GM12892 (cell line): ENCODE data around the gene COQ2.
"Not testable (repeated sequence)": the region's sequence is repeated elsewhere in the genome, so short reads cannot be mapped to it uniquely, and the experiment has no call there.

Source experiments
- DNase-seq: peaks from one replicate; pipeline ENCODE4 v3.0.0; 2011; ENCODE audit not compliant: insufficient read length
- FAIRE-seq: peaks from 2 replicates; lab custom pipeline; 2011; peaks lifted over from hg19 to GRCh38; lab: Jason Lieb, UNC
- POLR2A ChIP-seq: IDR thresholded peaks from 2 replicates; pipeline ENCODE4 v1.6.1; 2011; ENCODE audit warnings: low read depth, low read length, control low read depth
- POLR2AphosphoS5 ChIP-seq: IDR thresholded peaks from 2 replicates; pipeline ENCODE4 v1.6.1; 2011; ENCODE audit warnings: low read depth, low read length, control low read depth
- TAF1 ChIP-seq: IDR thresholded peaks from 2 replicates; pipeline ENCODE4 v1.6.1; 2011; ENCODE audit warnings: low read depth, mild to moderate bottlenecking, control low read depth, low read length, borderline replicate concordance

COQ2 gene

GRCh38 chr4:83315341-83315870, 30.8 kb upstream of the COQ2 start:
- TF ChIP-seq POLR2A (no peak), TAF1 (no peak), POLR2AphosphoS5 (no peak)
- no peak for FAIRE-seq

GRCh38 chr4:83308672-83309071, 24.1 kb upstream of the COQ2 start:
- DNase-seq (no peak), FAIRE-seq (no peak)
- TF ChIP-seq POLR2AphosphoS5 (no peak), TAF1 (no peak), POLR2A (no peak)

More at GRCh38 chr4:83315341-83315870, 30.8 kb upstream of the COQ2 start:
- no peak for DNase-seq

DNA sequence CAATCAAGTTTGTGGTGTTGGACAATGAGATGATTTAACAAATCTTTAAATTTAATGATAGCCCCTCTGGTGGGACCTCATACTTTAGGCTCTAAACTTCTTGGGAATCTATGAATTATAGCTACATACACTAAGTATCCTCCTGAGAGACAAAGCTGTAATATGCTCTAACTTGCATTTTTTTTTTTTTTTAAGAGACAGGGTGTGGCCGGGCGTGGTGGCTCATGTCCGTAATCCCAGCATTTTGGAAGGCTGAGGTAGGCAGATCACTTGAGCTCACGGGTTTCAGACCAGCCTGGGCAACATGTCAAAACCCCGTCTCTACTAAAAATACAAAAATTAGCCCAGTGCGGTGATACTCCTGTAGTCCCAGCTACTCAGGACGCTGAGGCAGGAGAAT, 23.3 kb upstream of the COQ2 start:
- DNase-seq, result no peak
- TF ChIP-seq POLR2A (no peak), TAF1 (no peak), POLR2AphosphoS5 (no peak)
- FAIRE-seq, result no peak

- DNase-seq, result no peak
- FAIRE-seq, result no peak
- TF ChIP-seq POLR2AphosphoS5, result no peak
- no peak for TF ChIP-seq POLR2A
- TF ChIP-seq TAF1, result no peak
Observed at GRCh38 chr4:83305187-83305586, 20.6 kb upstream of the COQ2 start.

GRCh38 chr4:83297548-83298260, 13.1 kb upstream of the COQ2 start:
- FAIRE-seq (no peak), DNase-seq (no peak)
- TF ChIP-seq TAF1 (no peak), POLR2A (no peak), POLR2AphosphoS5 (no peak)

DNA sequence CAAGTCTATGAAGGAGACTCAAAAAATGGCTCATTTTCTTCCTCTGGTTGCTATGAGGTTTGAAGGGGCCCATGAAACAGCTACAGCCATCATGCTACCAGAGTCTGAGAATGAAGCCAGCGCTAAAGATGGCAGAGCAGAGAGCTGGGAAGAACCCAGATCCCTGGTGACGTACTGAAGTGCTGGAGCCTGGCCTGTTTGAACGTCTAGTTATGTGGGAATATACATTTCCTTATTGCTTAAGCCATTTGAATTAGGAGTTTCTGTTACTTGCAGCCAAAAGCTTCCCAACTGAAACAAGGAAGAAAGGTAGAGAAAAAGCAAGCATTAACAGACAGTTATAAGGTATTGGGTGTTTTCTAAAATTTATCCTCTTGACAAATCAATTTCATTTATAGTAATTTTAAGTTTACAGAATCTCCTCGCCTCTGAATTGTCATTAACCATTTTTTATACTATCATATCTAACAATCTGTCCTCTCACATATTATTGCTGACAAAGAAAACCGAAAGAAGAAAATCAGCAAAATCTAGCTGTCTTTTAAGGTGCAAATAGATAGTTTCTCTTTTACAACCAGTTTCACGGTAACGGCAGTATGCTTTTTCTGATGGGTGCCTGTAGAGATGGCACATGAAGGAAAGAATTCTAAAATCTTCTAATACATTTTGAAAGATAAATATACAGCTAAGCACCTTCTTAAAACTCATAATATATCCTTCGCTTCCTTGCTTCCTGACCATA, 8.9 kb upstream of the COQ2 start:
- TF ChIP-seq POLR2A, result no peak
- TF ChIP-seq POLR2AphosphoS5, result no peak
- no peak for TF ChIP-seq TAF1

GRCh38 chr4:83290059-83290774, 5.6 kb upstream of the COQ2 start:
- FAIRE-seq, result not testable (repeated sequence)

More for the DNA sequence above, 8.9 kb upstream of the COQ2 start:
- DNase-seq (no peak), FAIRE-seq (no peak)

GRCh38 chr4:83288381-83288780, 3.8 kb upstream of the COQ2 start:
- DNase-seq, FAIRE-seq: not testable (repeated sequence)

More at GRCh38 chr4:83290059-83290774, 5.6 kb upstream of the COQ2 start:
- DNase-seq, result not testable (repeated sequence)

- FAIRE-seq (no peak), DNase-seq (no peak)
- TF ChIP-seq TAF1, result no peak
- no peak for TF ChIP-seq POLR2AphosphoS5
- TF ChIP-seq POLR2A, result no peak
Observed at GRCh38 chr4:83285055-83285407, 433 bp upstream of the COQ2 start.

DNA sequence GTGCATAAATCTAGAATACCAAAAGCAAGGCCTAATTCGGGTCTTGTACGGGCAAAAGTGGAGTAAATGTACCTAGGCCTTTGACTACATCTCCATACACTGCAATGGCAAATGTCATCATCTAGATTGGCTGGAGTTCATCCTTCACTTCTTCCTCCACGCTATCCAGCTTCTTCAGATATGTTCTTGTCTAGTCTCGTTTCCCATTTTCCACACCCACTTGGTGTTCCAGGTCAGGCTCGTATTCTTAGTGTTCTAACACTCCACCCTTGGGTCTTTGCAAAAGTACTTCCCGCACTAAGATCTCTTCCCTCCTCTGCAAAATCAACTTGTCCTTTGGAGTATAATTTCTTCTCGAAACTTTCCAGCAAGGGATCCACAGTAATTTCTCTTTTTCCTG, 1.4 kb downstream of the COQ2 start:
- peak; percentile 44 for FAIRE-seq
- TF ChIP-seq TAF1, result no peak
- TF ChIP-seq POLR2AphosphoS5, result no peak
- TF ChIP-seq POLR2A, result no peak
- DNase-seq, result no peak

DNA sequence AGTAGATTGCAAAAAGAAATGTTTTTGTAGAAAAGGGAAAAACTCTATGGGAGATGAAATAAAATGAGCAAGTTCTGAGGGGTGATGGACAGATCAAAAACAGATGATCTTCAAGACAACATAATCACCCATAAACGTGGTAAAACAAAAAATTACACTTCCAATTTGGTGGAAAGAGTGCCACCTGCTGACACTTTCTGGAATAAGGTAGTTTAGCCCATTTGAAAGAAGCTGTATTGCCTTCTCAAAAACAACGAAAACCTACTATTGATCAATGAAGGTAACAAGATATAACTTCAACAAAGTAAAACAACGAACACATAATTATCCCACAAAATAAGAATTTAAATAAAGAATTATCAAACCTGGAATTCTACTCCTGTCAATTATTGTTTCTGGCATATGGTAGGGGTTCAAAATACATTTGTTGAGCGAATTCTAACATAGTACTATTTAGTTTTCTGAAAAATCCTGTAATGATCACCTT, 2.5 kb downstream of the COQ2 start:
- TF ChIP-seq TAF1 (no peak), POLR2A (no peak), POLR2AphosphoS5 (no peak)
- peak; percentile 69 for FAIRE-seq
- DNase-seq, result no peak

GRCh38 chr4:83281307-83281706, 3.3 kb downstream of the COQ2 start:
- DNase-seq, result no peak
- FAIRE-seq, result peak; percentile 83
- no peak for TF ChIP-seq TAF1
- TF ChIP-seq POLR2A, result no peak
- no peak for TF ChIP-seq POLR2AphosphoS5
